IMR-90 (cell line): Measurements from ENCODE around the gene MEX3B. TPM values are rescaled to one million over a fixed set of nuclear protein-coding genes. Genes with fewer than 3 reads are reported as not detected.

Source experiments
- ATAC-seq: fragments of 200-7000 bp; cut with Tn5 transposase; 2 replicates; pipeline ENCODE4 v1.9.1; 2020; ENCODE audit warnings: low read depth, mild to moderate bottlenecking, moderate library complexity
- BruUV-seq: library from RNA; stranded (reverse); fragments of 400-500 nt; replicated peaks from 2 replicates; lab custom pipeline; 2021; lab: Mats Ljungman, UMichigan
- CTCF ChIA-PET: fragments of 300-600 bp; formaldehyde crosslinking; extraction: SDS; loops from one replicate; lab custom pipeline; 2021; ENCODE audit warnings: antibody characterized with exemption; lab: Yijun Ruan, JAX
- POLR2A ChIA-PET: fragments of 300-600 bp; sonication (Branson Sonifier 250); formaldehyde crosslinking; loops from one replicate; lab custom pipeline; 2022; ENCODE audit warnings: antibody characterized with exemption; ENCODE audit not compliant: unreplicated experiment; lab: Charles Lee
- DNase-seq: peaks from one replicate; pipeline ENCODE4 v3.0.0; 2013
- H2AFZ ChIP-seq: replicated peaks from 2 replicates; pipeline ENCODE3; 2013; ENCODE audit warnings: low read length, mild to moderate bottlenecking; ENCODE audit not compliant: poor library complexity
- H2AK5ac ChIP-seq: 2 replicates; pipeline ENCODE4 v1.6.1; 2013; ENCODE audit warnings: low read depth, low read length, inconsistent platforms
- H2AK9ac ChIP-seq: replicated peaks from 2 replicates; pipeline ENCODE3; 2013; ENCODE audit warnings: mild to moderate bottlenecking, low read depth, low read length, moderate library complexity; ENCODE audit not compliant: poor library complexity
- H2BK120ac ChIP-seq: 2 replicates; pipeline ENCODE4 v1.6.1; 2013; ENCODE audit warnings: low read depth, low read length, inconsistent platforms
- H2BK15ac ChIP-seq: 3 replicates; pipeline ENCODE4 v1.6.1; 2013; ENCODE audit warnings: low read depth, low read length, inconsistent platforms
- H2BK20ac ChIP-seq: 2 replicates; pipeline ENCODE4 v1.6.1; 2013; ENCODE audit warnings: low read depth, mild to moderate bottlenecking, inconsistent platforms, low read length, moderate library complexity
- H2BK5ac ChIP-seq: 2 replicates; pipeline ENCODE4 v1.6.1; 2013; ENCODE audit warnings: mild to moderate bottlenecking, low read depth, low read length, inconsistent platforms; ENCODE audit not compliant: poor library complexity, severe bottlenecking
- H3K14ac ChIP-seq: replicated peaks from 2 replicates; pipeline ENCODE4 v1.6.1; 2013; ENCODE audit warnings: low read depth, low read length, inconsistent platforms
- H3K18ac ChIP-seq: 2 replicates; pipeline ENCODE4 v1.6.1; 2013; ENCODE audit warnings: low read depth, low read length, control low read depth
- H3K23ac ChIP-seq: 2 replicates; pipeline ENCODE4 v1.6.1; 2013; ENCODE audit warnings: low read depth, low read length, inconsistent platforms
- H3K27ac ChIP-seq: 2 replicates; pipeline ENCODE4 v1.5.1; 2013; ENCODE audit warnings: mild to moderate bottlenecking, control low read depth, low read length; ENCODE audit not compliant: insufficient read depth
- H3K27me3 ChIP-seq: 2 replicates; pipeline ENCODE4 v1.6.1; 2013; ENCODE audit warnings: low read length; ENCODE audit not compliant: control insufficient read depth, insufficient read depth
- H3K36me3 ChIP-seq: 2 replicates; pipeline ENCODE4 v1.6.1; 2013; ENCODE audit warnings: low read length, mixed read lengths; ENCODE audit not compliant: control insufficient read depth, insufficient read depth
- H3K4ac ChIP-seq: 2 replicates; pipeline ENCODE4 v1.6.1; 2013; ENCODE audit warnings: low read depth, low read length, inconsistent platforms
- H3K4me1 ChIP-seq: 2 replicates; pipeline ENCODE4 v1.6.1; 2013; ENCODE audit warnings: low read length, mixed read lengths; ENCODE audit not compliant: control insufficient read depth, insufficient read depth
- H3K4me2 ChIP-seq: 2 replicates; pipeline ENCODE4 v1.6.1; 2013; ENCODE audit warnings: low read depth, mild to moderate bottlenecking, control low read depth, low read length, moderate library complexity
- H3K4me3 ChIP-seq: 2 replicates; pipeline ENCODE4 v1.5.1; 2013; ENCODE audit warnings: low read depth, mild to moderate bottlenecking, control low read depth, low read length, moderate library complexity; ENCODE audit not compliant: insufficient read depth
- H3K56ac ChIP-seq: 2 replicates; pipeline ENCODE4 v1.6.1; 2013; ENCODE audit warnings: low read length, inconsistent platforms; ENCODE audit not compliant: insufficient read depth; ENCODE audit errors: extremely low read depth
- H3K79me1 ChIP-seq, 2 experiments: 2 replicates each; pipeline ENCODE4 v1.6.1; 2013; ENCODE audit warnings: low read length in 2 of 2, inconsistent platforms in 1 of 2, low read depth in 1 of 2
- H3K9ac ChIP-seq: 2 replicates; pipeline ENCODE4 v1.6.1; 2013; ENCODE audit warnings: low read depth, low read length, control low read depth
- H3K9me1 ChIP-seq: 2 replicates; pipeline ENCODE4 v1.6.1; 2013; ENCODE audit warnings: low read length, inconsistent platforms; ENCODE audit not compliant: insufficient read depth
- H3K9me3 ChIP-seq: 2 replicates; pipeline ENCODE4 v1.6.1; 2013; ENCODE audit warnings: low read length; ENCODE audit not compliant: control insufficient read depth, insufficient read depth
- H4K20me1 ChIP-seq: 2 replicates; pipeline ENCODE4 v1.6.1; 2013; ENCODE audit warnings: low read length, inconsistent platforms; ENCODE audit not compliant: insufficient read depth
- H4K5ac ChIP-seq: 2 replicates; pipeline ENCODE4 v1.6.1; 2013; ENCODE audit warnings: mild to moderate bottlenecking, low read depth, low read length, control low read depth
- H4K8ac ChIP-seq, 2 experiments: 2 replicates each; pipeline ENCODE4 v1.6.1; 2013; ENCODE audit warnings: low read depth in 2 of 2, low read length in 2 of 2, control low read depth in 1 of 2, inconsistent platforms in 1 of 2
- H4K91ac ChIP-seq: 2 replicates; pipeline ENCODE4 v1.6.1; 2013; ENCODE audit warnings: low read depth, low read length, inconsistent platforms; ENCODE audit not compliant: insufficient read depth
- CTCF ChIP-seq: conservative IDR thresholded peaks from 2 replicates; pipeline ENCODE4 v1.5.1; 2012; ENCODE audit warnings: mild to moderate bottlenecking, low read depth, low read length, improper control_type of control experiment
- ELK1 ChIP-seq: fragments of 150-350 bp; IDR thresholded peaks from 2 replicates; pipeline ENCODE4 v1.6.1; 2016; ENCODE audit warnings: low read depth, mild to moderate bottlenecking, low read length, moderate library complexity, borderline replicate concordance
- FOS ChIP-seq: fragments of 150-350 bp; IDR thresholded peaks from 2 replicates; pipeline ENCODE4 v1.6.1; 2016; ENCODE audit warnings: low read depth, low read length
- MAFK ChIP-seq: IDR thresholded peaks from 2 replicates; pipeline ENCODE4 v1.6.1; 2012; ENCODE audit warnings: low read depth, low read length, improper control_type of control experiment
- MXI1 ChIP-seq: IDR thresholded peaks from 2 replicates; pipeline ENCODE4 v1.6.1; 2012; ENCODE audit warnings: low read depth, mild to moderate bottlenecking, low read length, moderate library complexity, borderline replicate concordance
- RAD21 ChIP-seq: IDR thresholded peaks from 2 replicates; pipeline ENCODE4 v1.6.1; 2012; ENCODE audit warnings: low read length, improper control_type of control experiment
- RCOR1 ChIP-seq: IDR thresholded peaks from 2 replicates; pipeline ENCODE4 v1.6.1; 2012; ENCODE audit warnings: mild to moderate bottlenecking, low read length, improper control_type of control experiment; ENCODE audit not compliant: insufficient replicate concordance
- SMC3 ChIP-seq: fragments of 150-350 bp; IDR thresholded peaks from 2 replicates; pipeline ENCODE4 v1.6.1; 2016; ENCODE audit warnings: low read depth, mild to moderate bottlenecking, antibody characterized with exemption, low read length, moderate library complexity
- USF2 ChIP-seq: fragments of 150-350 bp; IDR thresholded peaks from 2 replicates; pipeline ENCODE4 v1.6.1; 2017; ENCODE audit warnings: mild to moderate bottlenecking, antibody characterized with exemption, low read length, low read depth
- WGBS, 2 experiments: methylation state at CpG; one replicate each; pipeline versions ENCODE4 v1.1.5 to v1.1.7; 2013; ENCODE audit warnings: missing lambda C conversion rate in 2 of 2; ENCODE audit not compliant: insufficient read length in 1 of 2; ENCODE audit errors: extremely low coverage in 2 of 2; 5-methylcytosine and 5-hydroxymethylcytosine counted together
- dilution Hi-C: fragments of 300-500 bp; cut with HindIII; formaldehyde crosslinking; loops from one replicate; pipeline ENCODE4 v1.14.3; 2018; ENCODE audit warnings: low sequenced_read_pairs; ENCODE audit not compliant: unreplicated experiment
- in situ Hi-C: fragments of 300-500 bp; cut with MboI; formaldehyde crosslinking; loops from 3 replicates; pipeline ENCODE4 v1.14.3; 2019; ENCODE audit warnings: low sequenced_read_pairs, inconsistent platforms, mixed read lengths
- intact Hi-C: fragments of 100-400 bp; cut with micrococcal nuclease; formaldehyde crosslinking; loops from 2 replicates; pipeline ENCODE4 v1.10.0; 2022
- polyA plus RNA-seq, 3 experiments: library from polyadenylated mRNA; depleted of rRNA; stranded (reverse); fragments of >200 nt; gene quantifications; 2 replicates each; pipeline ENCODE4 v1.2.3, GENCODE V29; 2012; ENCODE audit warnings: low replicate concordance in 1 of 3
- total RNA-seq: library from RNA; depleted of rRNA; stranded (reverse); fragments of >200 nt; gene quantifications from 2 replicates; pipeline ENCODE4 v1.2.3, GENCODE V29; 2012

MEX3B gene
- total and polyA plus RNA-seq, 2 of the 4 experiments (the other 2 are of a cell fraction): 3.6 to 12.9 TPM

DNA sequence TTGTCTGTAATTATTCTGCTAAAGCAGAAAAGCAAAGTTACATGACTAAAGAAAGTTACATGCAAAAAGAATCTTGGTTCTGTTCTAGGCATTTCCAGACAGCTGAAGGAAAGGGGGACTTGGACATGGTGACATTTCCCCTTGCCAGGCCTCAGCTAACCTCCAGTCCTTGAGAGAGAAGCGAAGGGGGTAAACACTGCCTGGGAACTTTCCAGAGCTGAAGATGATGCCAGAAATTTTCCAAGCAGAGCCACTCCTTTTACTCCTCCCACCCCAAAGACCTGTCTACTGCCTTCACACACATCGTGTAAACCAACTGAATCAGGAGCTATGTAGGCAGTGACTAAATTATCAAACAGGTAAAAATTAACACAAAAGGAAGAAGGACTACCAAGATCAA lies 5.4 kb downstream of the MEX3B start:
- CTCF ChIA-PET: no interaction called here
- BruUV-seq: no TSS peak
- H4K91ac ChIP-seq: no peak overlapping the region
- in situ Hi-C loops: loop anchor here (10.0 kb wide), 2 partner anchors 146 to 566 kb away; no protein-coding TSS in a partner anchor
- H2BK15ac ChIP-seq: no peak overlapping the region
- H4K8ac ChIP-seq: no peak overlapping the region
- H3K9me1 ChIP-seq: peaks cover 5% of the 10 kb centered on the region; the same call in 1 of the 2 replicates
- no peaks in the 10 kb centered on the region for H3K27me3 ChIP-seq
- H2BK5ac ChIP-seq: no peak overlapping the region
- no peak overlapping the region for H2BK120ac ChIP-seq
- H3K4ac ChIP-seq: no peak overlapping the region
- no peak for TF ChIP-seq ELK1
- TF ChIP-seq MAFK: no peak
- no peak for TF ChIP-seq RCOR1
- TF ChIP-seq FOS: no peak
- TF ChIP-seq CTCF: no peak
- TF ChIP-seq SMC3: no peak
- no peak for TF ChIP-seq MXI1
- TF ChIP-seq RAD21: no peak
- TF ChIP-seq USF2: no peak
- no peak overlapping the region for H3K18ac ChIP-seq
- no CpG with 5 or more reads among the region's 2 CpGs for WGBS, 2 experiments
- no peak overlapping the region for H3K9ac ChIP-seq
- no peak overlapping the region for H2BK20ac ChIP-seq
- H3K4me3 ChIP-seq: no peak overlapping the region
- peaks cover 7% of the 10 kb centered on the region for H3K4me1 ChIP-seq
- H2AK9ac ChIP-seq: no peak overlapping the region
- H3K14ac ChIP-seq: no peak overlapping the region
- POLR2A ChIA-PET: no interaction called here
- H3K79me1 ChIP-seq: peaks cover 6 to 30% of the 10 kb centered on the region in 2 experiments; a peak in 3 of 4 replicates
- peaks cover 14% of the 10 kb centered on the region; the same call in 1 of the 2 replicates for H3K36me3 ChIP-seq
- no peak overlapping the region for H4K5ac ChIP-seq
- peaks cover 37% of the 10 kb centered on the region for H4K20me1 ChIP-seq
- H3K23ac ChIP-seq: no peak overlapping the region
- H3K27ac ChIP-seq: no peak overlapping the region
- dilution Hi-C loops: no loop called here
- no peak overlapping the region for H2AK5ac ChIP-seq
- no peak overlapping the region for H3K4me2 ChIP-seq
- H3K9me3 ChIP-seq: no peaks in the 10 kb centered on the region
- DNase-seq: peak; percentile 14
- H3K56ac ChIP-seq: no peak overlapping the region
- no peak for ATAC-seq
- intact Hi-C loops: loop anchor here (10.0 kb wide), 1 partner anchor 216 kb away; no protein-coding TSS in a partner anchor
- H2AFZ ChIP-seq: no peak overlapping the region
